H1 (cell line): Measurements from ENCODE around the gene AQP12A. TPM values are rescaled to one million over a fixed set of nuclear protein-coding genes. Genes with fewer than 3 reads are reported as not detected.

Source experiments
- CTCF ChIA-PET: fragments of 300-600 bp; sonication (Branson Sonifier 250); formaldehyde crosslinking; loops from one replicate; lab custom pipeline; 2021; ENCODE audit not compliant: partially characterized antibody; lab: Charles Lee
- POLR2A ChIA-PET: fragments of 300-600 bp; sonication (Branson Sonifier 250); formaldehyde crosslinking; loops from one replicate; lab custom pipeline; 2021; ENCODE audit warnings: inconsistent platforms; ENCODE audit not compliant: partially characterized antibody; lab: Charles Lee
- DNase-seq, 2 experiments: peaks; one replicate each; pipeline versions ENCODE4 v3.0.0 to v3.0.0-alpha.2; 2010 to 2022; ENCODE audit warnings: low spot score in 2 of 2, low read depth in 1 of 2, mixed read lengths in 1 of 2
- FAIRE-seq: peaks from 2 replicates; lab custom pipeline; 2011; peaks lifted over from hg19 to GRCh38; lab: Jason Lieb, UNC
- H2AFZ ChIP-seq: 2 replicates; pipeline ENCODE4 v1.8.1; 2012; ENCODE audit warnings: low read length, inconsistent platforms
- H2AK5ac ChIP-seq: 2 replicates; pipeline ENCODE4 v1.6.1; 2013; ENCODE audit warnings: low read depth, low read length
- H2BK120ac ChIP-seq: replicated peaks from 2 replicates; pipeline ENCODE3; 2013; ENCODE audit warnings: low read depth, low read length, inconsistent platforms
- H2BK12ac ChIP-seq: 2 replicates; pipeline ENCODE4 v1.6.1; 2013; ENCODE audit warnings: low read depth, low read length
- H2BK15ac ChIP-seq: 2 replicates; pipeline ENCODE4 v1.6.1; 2013; ENCODE audit warnings: low read length
- H2BK20ac ChIP-seq: 2 replicates; pipeline ENCODE4 v1.6.1; 2013; ENCODE audit warnings: low read length
- H2BK5ac ChIP-seq: 2 replicates; pipeline ENCODE4 v1.6.1; 2013; ENCODE audit warnings: low read depth, low read length
- H3K14ac ChIP-seq: 2 replicates; pipeline ENCODE4 v1.6.1; 2013; ENCODE audit warnings: inconsistent platforms; ENCODE audit not compliant: insufficient read length
- H3K18ac ChIP-seq: 2 replicates; pipeline ENCODE4 v1.6.1; 2013; ENCODE audit warnings: low read length; ENCODE audit errors: extremely low read depth
- H3K23ac ChIP-seq: 2 replicates; pipeline ENCODE4 v1.6.1; 2013; ENCODE audit warnings: inconsistent platforms; ENCODE audit not compliant: insufficient read length
- H3K23me2 ChIP-seq: 2 replicates; pipeline ENCODE4 v1.6.1; 2013; ENCODE audit warnings: low read depth, low read length
- H3K27ac ChIP-seq: 2 replicates; pipeline ENCODE4 v1.6.1; 2011; ENCODE audit warnings: low read depth, low read length, inconsistent platforms
- H3K27me3 ChIP-seq, 4 experiments: replicated peaks in 1 of 4; 1 replicate in 1 of 4; 2 replicates in 3 of 4; pipeline versions ENCODE4 v1.6.1 to v1.8.1; 2011 to 2013; ENCODE audit warnings: low read length in 3 of 4, mild to moderate bottlenecking in 3 of 4, inconsistent platforms in 2 of 4, mixed read lengths in 2 of 4, moderate library complexity in 1 of 4; ENCODE audit not compliant: control insufficient read depth in 3 of 4, insufficient read depth in 3 of 4; ENCODE audit errors: extremely low read depth in 1 of 4
- H3K36me3 ChIP-seq, 4 experiments: 2 replicates each; pipeline versions ENCODE4 v1.6.1 to v1.8.1; 2011 to 2013; ENCODE audit warnings: mild to moderate bottlenecking in 4 of 4, low read length in 3 of 4, moderate library complexity in 2 of 4, control low read depth in 1 of 4, inconsistent platforms in 1 of 4; ENCODE audit not compliant: insufficient read depth in 4 of 4, control insufficient read depth in 2 of 4
- H3K4ac ChIP-seq: replicated peaks from 2 replicates; pipeline ENCODE3; 2013; ENCODE audit warnings: low read length, low read depth, mixed read lengths, inconsistent platforms; ENCODE audit not compliant: insufficient read length
- H3K4me1 ChIP-seq, 4 experiments: replicated peaks in 1 of 4; 1 replicate in 1 of 4; 2 replicates in 3 of 4; pipeline versions ENCODE4 v1.6.1 to v1.8.1; 2011 to 2013; ENCODE audit warnings: low read length in 3 of 4, inconsistent platforms in 2 of 4, mixed read lengths in 1 of 4; ENCODE audit not compliant: insufficient read depth in 4 of 4, control insufficient read depth in 3 of 4
- H3K4me2 ChIP-seq, 2 experiments: 2 replicates each; pipeline versions ENCODE4 v1.6.1 to v1.8.1; 2011 to 2013; ENCODE audit warnings: low read depth in 2 of 2, low read length in 2 of 2, control low read depth in 1 of 2, inconsistent platforms in 1 of 2, mild to moderate bottlenecking in 1 of 2; ENCODE audit not compliant: insufficient read depth in 1 of 2
- H3K4me3 ChIP-seq, 4 experiments: fragments of 200-600, 300-600 bp in 1 of 4; sonication (generic), shearing (Covaris generic), sonication (Bioruptor Twin) in 1 of 4; 2 replicates each; pipeline versions ENCODE4 v1.5.1 to v1.8.1; 2011 to 2016; ENCODE audit warnings: low read length in 4 of 4, low read depth in 3 of 4, control low read depth in 2 of 4, inconsistent platforms in 2 of 4, mild to moderate bottlenecking in 2 of 4, mixed read lengths in 1 of 4, moderate library complexity in 1 of 4; ENCODE audit not compliant: insufficient read depth in 2 of 4; ENCODE audit errors: extremely low read depth in 1 of 4
- H3K56ac ChIP-seq: replicated peaks from 2 replicates; pipeline ENCODE3; 2013; ENCODE audit warnings: low read depth, mild to moderate bottlenecking, mixed read lengths, low read length, inconsistent platforms; ENCODE audit not compliant: insufficient read length
- H3K79me1 ChIP-seq: 2 replicates; pipeline ENCODE4 v1.6.1; 2013; ENCODE audit warnings: low read depth, low read length, control low read depth
- H3K79me2 ChIP-seq, 2 experiments: 2 replicates each; pipeline versions ENCODE4 v1.6.1 to v1.8.1; 2012 to 2013; ENCODE audit warnings: low read length in 2 of 2, mild to moderate bottlenecking in 2 of 2, inconsistent platforms in 1 of 2; ENCODE audit not compliant: insufficient read depth in 2 of 2, control insufficient read depth in 1 of 2
- H3K9ac ChIP-seq, 4 experiments: replicated peaks in 1 of 4; 1 replicate in 1 of 4; 2 replicates in 3 of 4; pipeline versions ENCODE4 v1.6.1 to v1.8.1; 2011 to 2013; ENCODE audit warnings: low read depth in 3 of 4, low read length in 3 of 4, control low read depth in 2 of 4, mild to moderate bottlenecking in 2 of 4, moderate library complexity in 2 of 4, inconsistent platforms in 1 of 4; ENCODE audit errors: extremely low read depth in 1 of 4
- H3K9me3 ChIP-seq, 2 experiments: 2 replicates each; pipeline versions ENCODE4 v1.6.1 to v1.8.1; 2012 to 2013; ENCODE audit warnings: mild to moderate bottlenecking in 2 of 2, moderate library complexity in 2 of 2, control low read depth in 1 of 2, inconsistent platforms in 1 of 2, low read depth in 1 of 2, low read length in 1 of 2, mixed read lengths in 1 of 2; ENCODE audit not compliant: insufficient read depth in 2 of 2
- H4K20me1 ChIP-seq, 2 experiments: replicated peaks in 1 of 2; 2 replicates each; pipeline versions ENCODE3 to v1.8.1; 2011 to 2013; ENCODE audit warnings: inconsistent platforms in 2 of 2, low read length in 2 of 2, mild to moderate bottlenecking in 1 of 2; ENCODE audit not compliant: insufficient read depth in 2 of 2, control insufficient read depth in 1 of 2
- H4K5ac ChIP-seq: 2 replicates; pipeline ENCODE4 v1.6.1; 2013; ENCODE audit warnings: low read length, low read depth, mixed read lengths, inconsistent platforms; ENCODE audit not compliant: insufficient read length
- H4K8ac ChIP-seq: 2 replicates; pipeline ENCODE4 v1.8.0; 2013; ENCODE audit warnings: mild to moderate bottlenecking, moderate library complexity, low read length, inconsistent platforms; ENCODE audit not compliant: insufficient read depth; ENCODE audit errors: extremely low read depth
- H4K91ac ChIP-seq: replicated peaks from 2 replicates; pipeline ENCODE3; 2013; ENCODE audit warnings: low read length, mixed read lengths, inconsistent platforms; ENCODE audit not compliant: insufficient read length
- BCL11A ChIP-seq, 2 experiments: IDR thresholded peaks; one replicate each; pipeline ENCODE4 v1.6.1; 2011; ENCODE audit warnings: low read depth in 2 of 2, low read length in 2 of 2, mild to moderate bottlenecking in 2 of 2
- CREB1 ChIP-seq: IDR thresholded peaks from 2 replicates; pipeline ENCODE4 v1.6.1; 2012; ENCODE audit warnings: inconsistent platforms
- EP300 ChIP-seq, 2 experiments: IDR thresholded peaks; 1 replicate in 1 of 2; 2 replicates in 1 of 2; pipeline ENCODE4 v1.6.1; 2011 to 2012; ENCODE audit warnings: low read depth in 2 of 2, low read length in 2 of 2, mild to moderate bottlenecking in 2 of 2, borderline replicate concordance in 1 of 2, inconsistent platforms in 1 of 2, moderate library complexity in 1 of 2
- EZH2 ChIP-seq: fragments of 200-600 bp; sonication (generic); IDR thresholded peaks from 2 replicates; pipeline ENCODE4 v1.7.1; 2012; ENCODE audit warnings: low read depth, mild to moderate bottlenecking, moderate library complexity, low read length, inconsistent platforms; ENCODE audit not compliant: severe bottlenecking
- JUND ChIP-seq: IDR thresholded peaks from 2 replicates; pipeline ENCODE4 v1.6.1; 2011; ENCODE audit warnings: mild to moderate bottlenecking, improper control_type of control experiment, low read length
- MAFK ChIP-seq: IDR thresholded peaks from 2 replicates; pipeline ENCODE4 v1.6.1; 2012; ENCODE audit warnings: low read depth, mild to moderate bottlenecking, improper control_type of control experiment, low read length
- POU5F1 ChIP-seq: IDR thresholded peaks from 2 replicates; pipeline ENCODE4 v1.6.1; 2011; ENCODE audit warnings: low read depth, mild to moderate bottlenecking, low read length, moderate library complexity
- RXRA ChIP-seq: IDR thresholded peaks from 2 replicates; pipeline ENCODE4 v1.6.1; 2011; ENCODE audit warnings: low read depth, mild to moderate bottlenecking, low read length, moderate library complexity; ENCODE audit not compliant: insufficient read depth
- SIRT6 ChIP-seq: IDR thresholded peaks from one replicate; pipeline ENCODE4 v1.7.1; 2012; ENCODE audit warnings: low read length, inconsistent platforms
- WGBS, 2 experiments: shearing (Covaris generic) in 1 of 2; methylation state at CpG; one replicate each; pipeline versions ENCODE4 v1.1.6 to v1.1.7; 2013 to 2015; ENCODE audit warnings: low lambda C conversion rate in 2 of 2, mixed read lengths in 2 of 2, inconsistent platforms in 1 of 2, low coverage in 1 of 2, missing lambda C conversion rate in 1 of 2; ENCODE audit not compliant: insufficient replicate concordance in 2 of 2, insufficient coverage in 1 of 2, insufficient read length in 1 of 2; ENCODE audit errors: extremely low coverage in 1 of 2, missing lambda C conversion rate in 1 of 2; 5-methylcytosine and 5-hydroxymethylcytosine counted together
- polyA plus RNA-seq, 7 experiments: library from polyadenylated mRNA; depleted of rRNA in 3 of 7; stranded (reverse) in 5 of 7; unstranded in 2 of 7; fragments of >200 nt in 5 of 7; fragments of 200-250 nt in 2 of 7; gene quantifications; 1 replicate in 5 of 7; 2 replicates in 1 of 7; 4 replicates in 1 of 7; pipeline versions ENCODE4 v1.2.1 to v1.2.3, GENCODE V29; 2011 to 2013; ENCODE audit warnings: missing spikeins in 2 of 7, mixed read lengths in 2 of 7
- total RNA-seq: library from RNA; stranded (reverse); fragmentation: NEBNext Ultra II Directional; extraction: Animal tissue kit (Norgen Biotek cat#: 25700); gene quantifications from 2 replicates; pipeline ENCODE4 v1.2.1, GENCODE V29; 2021

AQP12A gene
- total and polyA plus RNA-seq, 2 of the 8 experiments (the other 6 are each of a cell fraction or from before 2014, with no cell fraction given), result not detected

GRCh38 chr2:240711296-240711695, 19.6 kb downstream of the AQP12A start:
- Histone ChIP-seq H3K4me1 (no peaks in the 10 kb centered on the region; a peak in 2 of 7 replicates), H2AFZ (no peak overlapping the region), H3K27me3 (no peaks in the 10 kb centered on the region), H2BK12ac (no peak overlapping the region), H3K36me3 (peaks cover 0 to 5% (median 1%) of the 10 kb centered on the region in 4 experiments; a peak in 3 of 8 replicates), H3K9ac (no peak overlapping the region), H3K14ac (no peak overlapping the region), H3K4me3 (no peak overlapping the region), H4K5ac (no peak overlapping the region), H3K9me3 (no peaks in the 10 kb centered on the region), H3K27ac (no peak overlapping the region), H3K56ac (no peak overlapping the region), H3K18ac (no peak overlapping the region), H4K8ac (no peak overlapping the region), H2BK20ac (no peak overlapping the region), H4K20me1 (peaks cover 4 to 9% of the 10 kb centered on the region in 2 experiments), H3K23ac (no peak overlapping the region), H3K23me2 (no peaks in the 10 kb centered on the region), H2BK120ac (no peak overlapping the region), H3K4me2 (no peak overlapping the region), H3K79me1 (no peaks in the 10 kb centered on the region), H2AK5ac (no peak overlapping the region), H3K4ac (no peak overlapping the region), H2BK15ac (no peak overlapping the region), H2BK5ac (no peak overlapping the region), H4K91ac (no peak overlapping the region), H3K79me2 (no peaks in the 10 kb centered on the region)
- ChIA-PET POLR2A (interaction anchor here (1.4 to 1.8 kb wide), 4 partner anchors 8 to 17 kb away, joined by 5 to 7 read pairs (median 5); no protein-coding TSS in a partner anchor), CTCF (no interaction called here)
- TF ChIP-seq MAFK, result no peak
- no peak for TF ChIP-seq JUND
- no peak for TF ChIP-seq BCL11A (IDR thresholded peaks at IDR 0.05; ENCODE audit: low read depth in 2 of 2, low read length in 2 of 2)
- no peak for TF ChIP-seq EP300 (IDR thresholded peaks at IDR 0.05; ENCODE audit: borderline replicate concordance in 1 of 2, low read depth in 2 of 2, low read length in 2 of 2)
- no peak for TF ChIP-seq EZH2
- no peak for TF ChIP-seq RXRA
- TF ChIP-seq POU5F1, result no peak
- no peak for TF ChIP-seq CREB1
- no peak for TF ChIP-seq SIRT6
- FAIRE-seq, result no peak
- 89% methylated on average over 7 of the region's 9 CpGs; no CpG with 5 or more reads in 1 of the 2 experiments for WGBS, 2 experiments
- no peak for DNase-seq
